Chondrocyte (in vitro differentiated cells): ENCODE data around the gene CORO1C. TPM values are rescaled to one million over a fixed set of nuclear protein-coding genes. Genes with fewer than 3 reads are reported as not detected.

Source experiments
- DNase-seq: peaks from one replicate; pipeline ENCODE4 v3.0.0; 2021; ENCODE audit warnings: mixed read lengths, low spot score
- H3K27ac Mint-ChIP-seq: one replicate; pipeline ENCODE4 v1.8.0; 2021; ENCODE audit warnings: mild to moderate bottlenecking, moderate library complexity, mixed read lengths; ENCODE audit not compliant: unreplicated experiment
- H3K27me3 Mint-ChIP-seq: 2 replicates; pipeline ENCODE4 v1.8.0; 2021; ENCODE audit warnings: low read depth, mixed read lengths
- H3K36me3 Mint-ChIP-seq: 2 replicates; pipeline ENCODE4 v1.8.0; 2021; ENCODE audit warnings: low read depth, mixed read lengths
- H3K4me1 Mint-ChIP-seq: 2 replicates; pipeline ENCODE4 v1.8.0; 2021; ENCODE audit warnings: low read depth, mild to moderate bottlenecking, mixed read lengths
- H3K4me3 Mint-ChIP-seq: one replicate; pipeline ENCODE4 v1.8.0; 2021; ENCODE audit warnings: mild to moderate bottlenecking, moderate library complexity, mixed read lengths; ENCODE audit not compliant: unreplicated experiment
- H3K9me3 Mint-ChIP-seq: 2 replicates; pipeline ENCODE4 v1.8.0; 2021; ENCODE audit warnings: low read depth, mixed read lengths
- total RNA-seq: library from RNA; stranded (reverse); gene quantifications from 3 replicates; pipeline ENCODE4 v1.2.1, GENCODE V29; 2021
- TF ChIP-seq, protein P1 (sequence below): fragments of 200-600 bp; sonication (generic); IDR thresholded peaks from 2 replicates; pipeline ENCODE4 v1.5.0; 2021; ENCODE audit warnings: antibody characterized with exemption, mild to moderate bottlenecking, moderate library complexity

The CORO1C gene
- total RNA-seq, 1 donor from 2014 or later, result 336 TPM

DNA sequence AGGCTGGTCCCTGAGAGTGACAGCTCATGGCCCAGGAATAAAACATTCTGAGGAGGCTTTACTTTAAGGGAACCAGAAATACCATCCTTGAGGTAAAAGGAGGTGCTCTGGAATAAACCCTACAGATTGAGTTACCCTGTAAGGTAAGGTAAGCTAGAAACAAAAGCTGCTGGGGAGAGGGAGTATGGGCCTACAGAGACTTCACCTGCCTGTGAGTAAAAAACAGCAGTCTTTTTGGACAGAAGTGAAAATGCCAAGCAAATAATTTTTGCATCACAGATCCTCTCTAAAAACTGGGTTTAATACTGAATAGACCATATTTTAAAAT, 41.2 kb downstream of the CORO1C start:
- Mint-ChIP-seq H3K4me1 (peaks cover 88% of the 10 kb centered on the region), H3K4me3 (peak overlapping the region; percentile 40), H3K36me3 (peaks cover 10% of the 10 kb centered on the region), H3K27ac (peak overlapping the region; percentile 97), H3K9me3 (no peaks in the 10 kb centered on the region), H3K27me3 (no peaks in the 10 kb centered on the region)
- no peak for DNase-seq
- TF ChIP-seq, protein P1, sequence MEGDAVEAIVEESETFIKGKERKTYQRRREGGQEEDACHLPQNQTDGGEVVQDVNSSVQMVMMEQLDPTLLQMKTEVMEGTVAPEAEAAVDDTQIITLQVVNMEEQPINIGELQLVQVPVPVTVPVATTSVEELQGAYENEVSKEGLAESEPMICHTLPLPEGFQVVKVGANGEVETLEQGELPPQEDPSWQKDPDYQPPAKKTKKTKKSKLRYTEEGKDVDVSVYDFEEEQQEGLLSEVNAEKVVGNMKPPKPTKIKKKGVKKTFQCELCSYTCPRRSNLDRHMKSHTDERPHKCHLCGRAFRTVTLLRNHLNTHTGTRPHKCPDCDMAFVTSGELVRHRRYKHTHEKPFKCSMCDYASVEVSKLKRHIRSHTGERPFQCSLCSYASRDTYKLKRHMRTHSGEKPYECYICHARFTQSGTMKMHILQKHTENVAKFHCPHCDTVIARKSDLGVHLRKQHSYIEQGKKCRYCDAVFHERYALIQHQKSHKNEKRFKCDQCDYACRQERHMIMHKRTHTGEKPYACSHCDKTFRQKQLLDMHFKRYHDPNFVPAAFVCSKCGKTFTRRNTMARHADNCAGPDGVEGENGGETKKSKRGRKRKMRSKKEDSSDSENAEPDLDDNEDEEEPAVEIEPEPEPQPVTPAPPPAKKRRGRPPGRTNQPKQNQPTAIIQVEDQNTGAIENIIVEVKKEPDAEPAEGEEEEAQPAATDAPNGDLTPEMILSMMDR, result peak; percentile 3

DNA sequence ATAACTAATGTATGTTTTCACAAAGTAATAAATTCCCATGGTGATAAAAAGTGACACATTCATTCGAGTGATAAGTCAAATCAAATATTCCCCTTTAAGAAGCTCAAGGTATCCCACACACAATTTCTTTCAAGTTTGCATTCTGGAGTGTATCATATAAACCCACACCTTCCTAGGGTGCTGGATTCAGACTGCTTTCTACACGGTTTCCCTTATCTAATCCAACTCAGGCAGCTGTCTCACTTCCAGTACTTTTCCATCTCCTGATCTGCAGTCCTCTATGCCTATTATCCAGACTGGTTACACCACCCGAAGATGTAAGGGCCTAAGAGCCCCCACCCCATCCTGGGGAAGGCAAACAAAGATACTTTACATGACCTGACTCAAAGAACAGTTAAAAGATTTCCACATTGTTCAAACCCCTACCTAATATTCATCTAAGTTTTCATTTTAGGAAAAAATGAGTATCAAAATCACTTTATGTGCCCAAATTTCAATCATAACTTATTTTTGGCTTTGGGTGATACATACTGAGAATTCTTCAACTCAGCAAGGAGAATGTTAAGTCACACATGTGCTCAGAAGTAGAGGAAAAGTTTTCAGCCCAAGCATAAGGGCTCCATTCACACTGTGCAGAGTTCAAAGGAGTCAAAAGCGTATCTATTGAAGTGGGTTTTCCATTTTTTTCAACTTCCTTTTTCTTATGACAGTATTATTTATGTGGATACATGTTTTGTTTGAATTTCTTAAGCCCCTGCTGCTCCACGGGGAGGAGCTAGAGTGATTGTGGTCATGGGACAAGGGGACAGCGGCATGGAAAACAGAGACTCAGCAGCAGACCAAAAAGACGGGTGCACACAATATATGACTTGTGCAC, 41.8 kb downstream of the CORO1C start:
- Mint-ChIP-seq H3K4me3 (peak overlapping the region; percentile 40), H3K4me1 (peaks cover 89% of the 10 kb centered on the region), H3K27me3 (no peaks in the 10 kb centered on the region), H3K36me3 (peaks cover 9% of the 10 kb centered on the region), H3K9me3 (no peaks in the 10 kb centered on the region), H3K27ac (peak overlapping the region; percentile 97)
- TF ChIP-seq, protein P1, result peak; percentile 64
- DNase-seq, result no peak

DNA sequence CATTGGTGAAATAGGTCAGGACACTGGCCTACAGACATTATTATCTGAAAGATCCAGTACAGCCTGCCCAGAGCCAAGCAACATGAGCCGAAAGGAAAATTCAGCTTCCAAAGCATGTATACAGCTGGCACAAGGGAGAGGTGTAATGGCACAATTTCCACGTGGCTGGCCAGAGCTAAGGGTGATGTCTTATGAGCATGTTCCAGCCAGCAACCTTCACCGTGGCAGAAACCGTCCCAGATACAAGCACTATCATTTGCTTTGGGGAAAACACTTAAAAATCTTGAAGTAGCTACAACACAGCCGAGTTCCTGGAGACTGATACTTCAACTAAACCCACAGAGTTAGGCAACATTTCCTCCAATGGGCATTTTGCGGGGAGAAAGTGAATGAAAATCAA, 44.5 kb downstream of the CORO1C start:
- Mint-ChIP-seq H3K4me1 (peaks cover 85% of the 10 kb centered on the region), H3K4me3 (no peak overlapping the region), H3K36me3 (peaks cover 2% of the 10 kb centered on the region), H3K9me3 (no peaks in the 10 kb centered on the region), H3K27me3 (no peaks in the 10 kb centered on the region), H3K27ac (peak overlapping the region; percentile 86)
- TF ChIP-seq, protein P1, result no peak
- DNase-seq, result no peak

DNA sequence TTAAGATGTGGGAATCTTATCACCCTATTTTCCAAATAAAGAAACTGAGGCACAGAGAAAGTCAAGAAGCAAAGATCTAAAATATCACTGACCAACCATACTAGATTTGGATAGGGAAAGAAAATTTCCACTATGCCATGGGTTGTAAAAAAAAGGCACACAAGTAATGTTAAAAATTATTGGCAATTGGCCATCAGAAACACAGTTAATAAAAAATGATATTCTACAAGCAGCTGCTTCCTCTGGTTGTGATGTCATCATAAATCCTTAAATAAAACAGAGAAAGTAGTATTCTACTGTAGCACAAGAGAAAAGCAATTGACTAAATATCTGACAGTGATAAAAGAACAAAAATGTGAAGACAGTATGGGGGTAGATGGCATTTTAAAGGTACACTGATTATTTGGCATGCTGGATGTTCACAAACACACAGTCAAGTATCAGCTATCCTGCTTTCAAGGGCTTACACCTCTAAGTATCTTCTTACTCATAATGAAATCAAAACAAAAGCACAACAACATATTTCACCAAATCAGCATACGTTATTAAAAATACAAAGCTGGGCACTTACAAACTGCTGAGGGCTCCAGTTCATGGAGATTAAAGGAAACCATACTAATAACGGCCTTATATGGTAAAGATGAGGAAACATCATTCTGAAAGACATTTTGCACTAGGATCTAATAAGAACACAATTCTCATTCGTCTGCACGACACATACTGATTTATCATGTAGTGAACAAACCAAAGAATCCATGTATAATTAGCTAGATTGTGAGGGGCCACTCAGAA, 45.7 kb downstream of the CORO1C start:
- H3K36me3 Mint-ChIP-seq, result peaks cover 2% of the 10 kb centered on the region
- DNase-seq, result no peak
- no peaks in the 10 kb centered on the region for H3K27me3 Mint-ChIP-seq
- peaks cover 3% of the 10 kb centered on the region for H3K9me3 Mint-ChIP-seq
- peaks cover 85% of the 10 kb centered on the region for H3K4me1 Mint-ChIP-seq
- TF ChIP-seq, protein P1, result no peak
- no peak overlapping the region for H3K4me3 Mint-ChIP-seq
- peak overlapping the region; percentile 86 for H3K27ac Mint-ChIP-seq

DNA sequence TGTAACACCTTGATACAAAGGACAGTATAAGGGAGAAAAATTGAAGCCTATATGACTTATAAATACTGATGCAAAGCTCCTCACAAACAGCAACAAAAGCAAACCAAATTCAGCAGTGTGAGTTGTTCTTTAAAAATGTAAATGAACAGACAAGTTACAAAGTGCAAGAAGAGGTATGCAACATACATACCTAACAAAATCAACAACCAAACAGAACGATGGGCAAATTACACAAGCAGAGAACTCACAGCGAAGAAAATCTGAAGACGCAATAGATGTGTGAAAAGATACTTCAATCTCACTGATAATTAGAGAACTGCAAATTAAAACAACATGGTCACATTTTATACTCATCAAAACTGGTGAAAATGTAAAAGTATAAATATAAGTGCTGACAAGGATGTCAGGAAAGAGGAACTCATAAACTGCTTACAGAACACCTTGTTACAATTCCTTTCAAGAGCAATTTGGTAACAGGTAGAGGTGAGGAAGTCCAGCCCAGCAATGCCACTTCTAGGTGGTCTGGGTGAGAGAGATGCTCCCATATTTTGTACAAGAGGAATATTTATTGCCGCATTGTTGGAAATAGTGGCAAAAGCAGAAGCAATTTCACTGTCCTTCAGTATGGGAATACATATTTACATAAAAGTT, 47.3 kb downstream of the CORO1C start:
- H3K27ac Mint-ChIP-seq, result peak overlapping the region; percentile 70
- no peak overlapping the region for H3K4me3 Mint-ChIP-seq

More for the DNA sequence above, 47.3 kb downstream of the CORO1C start:
- TF ChIP-seq, protein P1, result no peak
- Mint-ChIP-seq H3K4me1 (peaks cover 76% of the 10 kb centered on the region), H3K36me3 (peaks cover 2% of the 10 kb centered on the region), H3K27me3 (no peaks in the 10 kb centered on the region), H3K9me3 (peaks cover 3% of the 10 kb centered on the region)
- no peak for DNase-seq
